Psoas muscle (tissue), 8 donors: ENCODE results near the gene PRSS2. TPM values are rescaled to one million over a fixed set of nuclear protein-coding genes. Genes with fewer than 3 reads are reported as not detected.

ENCODE experiments used
- ATAC-seq, 4 donors: fragments of 200-7000 bp; cut with Tn5 transposase; one replicate each; pipeline ENCODE4 v1.9.1; 2020; ENCODE audit warnings: moderate library complexity in 3 of 4, mild to moderate bottlenecking in 2 of 4
- DNase-seq, 2 donors: peaks; one replicate each; pipeline ENCODE4 v3.0.0-alpha.2; 2020
- H3K27ac ChIP-seq: fragments of 200-600 bp; one replicate; pipeline ENCODE4 v1.8.0; 2022
- H3K27me3 ChIP-seq, 3 donors: fragments of 200-600 bp in 1 of 3; one replicate each; pipeline versions ENCODE4 v1.6.1 to v1.8.0; 2013 to 2022; ENCODE audit warnings: low read length in 2 of 3, mild to moderate bottlenecking in 2 of 3, moderate library complexity in 1 of 3; ENCODE audit not compliant: insufficient read depth in 3 of 3
- H3K36me3 ChIP-seq, 2 donors: fragments of 200-600 bp in 1 of 2; one replicate each; pipeline versions ENCODE4 v1.6.1 to v1.8.0; 2013 to 2022; ENCODE audit warnings: low read depth in 1 of 2, mild to moderate bottlenecking in 1 of 2, moderate library complexity in 1 of 2; ENCODE audit not compliant: insufficient read depth in 1 of 2
- H3K4me1 ChIP-seq: fragments of 200-600 bp; one replicate; pipeline ENCODE4 v1.8.0; 2022
- H3K4me3 ChIP-seq: fragments of 200-600 bp; one replicate; pipeline ENCODE4 v1.8.0; 2022; ENCODE audit warnings: mild to moderate bottlenecking
- H3K9me3 ChIP-seq: fragments of 200-600 bp; one replicate; pipeline ENCODE4 v1.8.0; 2022
- WGBS, 3 donors: extraction: QIAGEN DNeasy Blood & Tissue Kit; methylation state at CpG; one replicate each; pipeline versions ENCODE4 v1.1.6 to v1.1.7; 2013; 5-methylcytosine and 5-hydroxymethylcytosine counted together
- intact Hi-C, 2 donors: fragments of 100-400 bp; cut with DNase I; formaldehyde crosslinking; loops; one replicate each; pipeline versions ENCODE4 v1.11.0 to v1.14.2; 2022
- polyA plus RNA-seq, 3 donors: library from polyadenylated mRNA; stranded (reverse); fragments of 200-250 nt; gene quantifications; one replicate each; pipeline ENCODE4 v1.2.3, GENCODE V29; 2013
- total RNA-seq, 4 donors: library from RNA; stranded (reverse); fragmentation: NEBNext Ultra II Directional in 2 of 4; extraction: Animal tissue kit (Norgen Biotek cat#: 25700) in 2 of 4; gene quantifications; one replicate each; pipeline versions ENCODE4 v1.2.1 to v1.2.4, GENCODE V29; 2021 to 2023
- TF ChIP-seq, protein P1 (sequence below): fragments of 200-600 bp; IDR thresholded peaks from one replicate; pipeline ENCODE4 v1.8.0; 2022; ENCODE audit warnings: antibody characterized with exemption
- donor health status: healthy with polysubstance abuse.
- donor health status: DM: no; HTN: no; CAD: no; lungs with moderate emphysema.
- donor health status: Bipolar disorder and iron deficiency.
- donor health status: healthy.
- donor health status: DM: yes; HTN: yes; CAD: no.
- donor health status: DM: no; HTN: no; CAD: no.
- donor health status: DM: no; HTN: no; CAD: no.
- donor health status: DM: yes; HTN: yes; CAD: no.

Gene PRSS2
- total and polyA plus RNA-seq, 7 donors, result 0.04 to 6.2 (median 1.7) TPM; not detected in 2

DNA sequence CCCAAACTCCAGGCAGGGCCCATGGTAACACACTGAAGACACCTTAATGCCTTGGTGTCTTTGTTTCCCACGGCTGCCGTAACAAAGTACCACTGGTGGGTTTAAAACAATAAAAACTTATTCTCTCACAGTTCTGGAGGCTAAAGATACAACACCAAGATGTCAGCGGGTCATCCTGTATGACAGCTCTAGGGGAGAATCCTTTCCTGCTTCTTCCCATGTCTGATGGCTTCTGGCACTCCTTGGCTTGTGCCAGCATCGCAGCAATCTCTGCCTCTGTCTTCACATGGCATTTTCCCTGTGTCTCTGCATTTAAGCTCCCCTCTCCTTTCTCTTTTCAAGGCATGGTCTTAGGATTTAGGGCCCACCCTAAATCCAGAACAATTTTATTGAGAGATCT, 33.1 kb downstream of the PRSS2 start:
- ATAC-seq, result no peak
- Histone ChIP-seq H3K27ac (no peak overlapping the region), H3K4me1 (no peaks in the 10 kb centered on the region), H3K27me3 (peaks cover 0 to 6% (median 4%) of the 10 kb centered on the region in 3 donors), H3K9me3 (no peaks in the 10 kb centered on the region), H3K4me3 (no peak overlapping the region), H3K36me3 (no peaks in the 10 kb centered on the region)
- TF ChIP-seq, protein P1, sequence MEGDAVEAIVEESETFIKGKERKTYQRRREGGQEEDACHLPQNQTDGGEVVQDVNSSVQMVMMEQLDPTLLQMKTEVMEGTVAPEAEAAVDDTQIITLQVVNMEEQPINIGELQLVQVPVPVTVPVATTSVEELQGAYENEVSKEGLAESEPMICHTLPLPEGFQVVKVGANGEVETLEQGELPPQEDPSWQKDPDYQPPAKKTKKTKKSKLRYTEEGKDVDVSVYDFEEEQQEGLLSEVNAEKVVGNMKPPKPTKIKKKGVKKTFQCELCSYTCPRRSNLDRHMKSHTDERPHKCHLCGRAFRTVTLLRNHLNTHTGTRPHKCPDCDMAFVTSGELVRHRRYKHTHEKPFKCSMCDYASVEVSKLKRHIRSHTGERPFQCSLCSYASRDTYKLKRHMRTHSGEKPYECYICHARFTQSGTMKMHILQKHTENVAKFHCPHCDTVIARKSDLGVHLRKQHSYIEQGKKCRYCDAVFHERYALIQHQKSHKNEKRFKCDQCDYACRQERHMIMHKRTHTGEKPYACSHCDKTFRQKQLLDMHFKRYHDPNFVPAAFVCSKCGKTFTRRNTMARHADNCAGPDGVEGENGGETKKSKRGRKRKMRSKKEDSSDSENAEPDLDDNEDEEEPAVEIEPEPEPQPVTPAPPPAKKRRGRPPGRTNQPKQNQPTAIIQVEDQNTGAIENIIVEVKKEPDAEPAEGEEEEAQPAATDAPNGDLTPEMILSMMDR, result no peak
- DNase-seq, result no peak
- intact Hi-C loops, result no loop called here
- 91 to 94% (median 91%) methylated on average over 4 of the region's 4 CpGs for WGBS, 3 donors

DNA sequence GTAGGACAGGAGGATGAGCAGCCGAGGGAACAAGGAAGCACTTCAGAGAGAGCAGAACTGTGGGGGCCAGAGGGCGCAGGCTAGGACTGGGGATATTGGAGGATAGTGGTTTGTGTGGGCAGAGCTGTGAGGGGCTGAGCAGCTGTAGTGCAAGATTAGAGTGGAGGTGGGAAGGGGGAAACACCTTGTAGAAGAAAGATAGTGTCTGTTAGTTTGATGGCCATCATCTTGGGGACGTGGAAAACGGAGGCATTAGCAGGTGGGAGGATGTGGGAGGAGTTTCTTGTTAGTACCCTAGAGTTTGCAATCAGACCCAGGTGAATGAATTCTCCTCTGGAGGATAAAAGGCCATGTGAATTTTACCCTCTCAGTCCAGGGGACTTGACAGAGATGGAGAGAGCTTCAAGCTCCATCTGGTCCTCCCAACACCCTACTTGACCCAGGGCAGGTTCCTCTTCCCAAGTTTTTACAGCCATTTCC, 34.0 kb downstream of the PRSS2 start:
- 55 to 79% (median 64%) methylated on average over 4 of the region's 4 CpGs for WGBS, 3 donors
- intact Hi-C loops, result no loop called here
- Histone ChIP-seq H3K4me1 (no peaks in the 10 kb centered on the region), H3K27ac (no peak overlapping the region), H3K27me3 (peaks cover 0 to 4% (median 0%) of the 10 kb centered on the region in 3 donors), H3K4me3 (no peak overlapping the region), H3K36me3 (no peaks in the 10 kb centered on the region), H3K9me3 (no peaks in the 10 kb centered on the region)
- TF ChIP-seq, protein P1, result no peak
- DNase-seq, result no peak
- no peak for ATAC-seq

DNA sequence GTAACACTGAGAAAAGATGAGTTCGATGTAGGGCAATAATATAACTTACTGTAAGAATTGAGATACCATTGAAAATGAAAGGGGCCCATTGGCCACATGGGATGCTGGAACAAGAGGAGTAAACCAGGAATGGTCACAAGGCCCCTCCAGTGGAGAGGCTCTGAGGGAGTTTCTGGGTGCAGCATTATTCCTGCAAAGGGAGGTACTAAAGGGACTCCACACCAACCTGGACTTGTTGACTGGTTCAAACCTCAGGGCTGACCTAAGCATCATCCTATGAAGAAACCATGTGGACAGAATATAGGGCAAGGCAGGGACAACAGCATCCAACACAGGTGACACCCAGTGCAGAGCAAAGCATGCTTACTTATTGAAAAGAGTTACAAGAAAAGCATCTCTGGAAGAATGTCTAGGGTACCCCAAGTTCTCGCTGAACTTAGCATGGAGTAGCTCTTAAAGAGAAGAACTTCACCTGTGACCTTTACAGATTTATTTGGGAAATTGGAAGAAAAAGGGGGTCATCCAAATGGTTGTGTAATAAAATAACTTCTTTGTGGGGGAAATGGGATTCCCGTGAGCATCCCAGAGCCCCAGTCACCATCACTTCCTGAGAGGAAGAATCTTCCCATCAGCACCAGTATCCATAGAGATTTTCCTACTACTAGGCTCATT, 34.7 kb downstream of the PRSS2 start:
- ATAC-seq (no peak), DNase-seq (no peak)
- Histone ChIP-seq H3K9me3 (no peaks in the 10 kb centered on the region), H3K4me3 (no peak overlapping the region), H3K27ac (no peak overlapping the region), H3K36me3 (no peaks in the 10 kb centered on the region), H3K27me3 (peaks cover 0 to 4% (median 0%) of the 10 kb centered on the region in 3 donors), H3K4me1 (no peaks in the 10 kb centered on the region)
- 84 to 87% (median 86%) methylated on average over 3 of the region's 3 CpGs for WGBS, 3 donors
- intact Hi-C loops, result no loop called here
- TF ChIP-seq, protein P1, result no peak

DNA sequence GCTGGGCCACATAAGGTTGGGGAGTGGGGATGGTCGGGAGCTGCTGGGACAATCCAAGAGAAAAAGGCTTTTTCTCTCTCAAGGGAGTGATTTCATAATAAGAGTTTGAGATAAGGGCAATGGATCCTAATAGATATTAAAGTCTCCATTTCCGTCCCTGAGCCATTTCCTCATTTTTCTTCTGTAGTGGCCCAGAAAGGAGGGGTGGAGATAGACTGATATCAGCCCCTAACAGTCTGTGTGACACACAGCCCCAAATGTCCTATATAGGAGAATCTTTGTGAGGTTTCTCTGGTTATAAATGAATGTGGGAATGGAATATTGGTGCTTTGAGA, 35.2 kb downstream of the PRSS2 start:
- Histone ChIP-seq H3K4me3 (no peak overlapping the region), H3K27ac (no peak overlapping the region), H3K27me3 (peaks cover 0 to 4% (median 0%) of the 10 kb centered on the region in 3 donors), H3K36me3 (no peaks in the 10 kb centered on the region), H3K4me1 (no peaks in the 10 kb centered on the region), H3K9me3 (no peaks in the 10 kb centered on the region)
- 43 to 57% (median 47%) methylated on average over 2 of the region's 2 CpGs for WGBS, 3 donors
- no peak for DNase-seq
- ATAC-seq, result no peak
- TF ChIP-seq, protein P1, result no peak
- intact Hi-C loops, result no loop called here

DNA sequence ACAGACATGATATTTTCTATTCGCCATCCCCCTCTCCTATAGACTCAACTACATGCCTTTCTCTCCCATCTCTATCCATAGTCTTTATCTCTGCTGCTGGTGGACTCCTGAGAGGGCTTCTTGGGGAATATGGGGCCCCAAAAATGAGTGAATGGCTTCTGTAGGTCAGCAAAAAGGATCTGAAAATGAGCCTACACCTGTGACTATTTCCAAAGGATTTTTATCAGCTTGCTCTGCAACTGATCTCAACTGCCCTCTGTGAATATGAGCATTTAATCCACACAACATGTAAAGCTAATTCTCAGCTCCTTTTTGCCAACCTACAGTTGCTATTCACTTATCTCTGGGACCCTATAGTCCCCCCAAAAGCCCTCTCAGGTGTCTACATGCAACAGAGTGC, 36.2 kb downstream of the PRSS2 start:
- no peaks in the 10 kb centered on the region for H3K9me3 ChIP-seq
- no peaks in the 10 kb centered on the region for H3K36me3 ChIP-seq
- TF ChIP-seq, protein P1, result no peak
- peaks cover 0 to 4% (median 0%) of the 10 kb centered on the region in 3 donors for H3K27me3 ChIP-seq
- 82 to 94% (median 90%) methylated on average over 1 of the region's 1 CpG for WGBS, 3 donors
- ATAC-seq (no peak), DNase-seq (no peak)
- H3K4me3 ChIP-seq, result no peak overlapping the region
- no peak overlapping the region for H3K27ac ChIP-seq
- intact Hi-C loops, result no loop called here
- H3K4me1 ChIP-seq, result no peaks in the 10 kb centered on the region
